ENCODE data around the gene ACSL1.

Gene ACSL1

GRCh38 chr4:184838249-184839074 is 12.7 kb upstream of the ACSL1 start:
- DNase-seq, result no peak

GRCh38 chr4:184836613-184837012 is 10.8 kb upstream of the ACSL1 start:
- no peak for DNase-seq

- DNase-seq, result no peak
These were observed 7.5 kb upstream of the ACSL1 start for GRCh38 chr4:184833046-184833838.

- DNase-seq, result no peak
These were observed 5.4 kb upstream of the ACSL1 start for GRCh38 chr4:184831153-184831552.

- DNase-seq, result no peak
These were observed 1.0 kb upstream of the ACSL1 start for GRCh38 chr4:184826691-184827270.

- no peak for DNase-seq
These were observed 450 bp downstream of the ACSL1 start for GRCh38 chr4:184825141-184825895.

GRCh38 chr4:184824776-184825084 is 1.0 kb downstream of the ACSL1 start:
- DNase-seq, result no peak

GRCh38 chr4:184824081-184824775 is 1.5 kb downstream of the ACSL1 start:
- DNase-seq, result no peak

GRCh38 chr4:184823014-184823413 is 2.8 kb downstream of the ACSL1 start:
- DNase-seq, result no peak

GRCh38 chr4:184822356-184822755 is 3.4 kb downstream of the ACSL1 start:
- no peak for DNase-seq

- DNase-seq, result no peak
These were observed 4.5 kb downstream of the ACSL1 start for GRCh38 chr4:184821242-184821641.

GRCh38 chr4:184819786-184820185 is 6.0 kb downstream of the ACSL1 start:
- no peak for DNase-seq

- DNase-seq, result no peak
These were observed 7.6 kb downstream of the ACSL1 start for GRCh38 chr4:184818216-184818564.

- no peak for DNase-seq
These were observed 8.1 kb downstream of the ACSL1 start for GRCh38 chr4:184817494-184818215.

GRCh38 chr4:184816962-184817361 is 8.8 kb downstream of the ACSL1 start:
- DNase-seq, result no peak

GRCh38 chr4:184815046-184815877 is 10.5 kb downstream of the ACSL1 start:
- DNase-seq, result peak; percentile 5

- no peak for DNase-seq
These were observed 11.1 kb downstream of the ACSL1 start for GRCh38 chr4:184814686-184815045.

GRCh38 chr4:184812651-184813181 is 13.1 kb downstream of the ACSL1 start:
- no peak for DNase-seq

GRCh38 chr4:184812199-184812542 is 13.6 kb downstream of the ACSL1 start:
- DNase-seq, result no peak

GRCh38 chr4:184811526-184812198 is 14.1 kb downstream of the ACSL1 start:
- DNase-seq, result no peak

Measured in NCI-H2081 treated with DMSO at 0.1 percent for 48 hours (cell line).